HT-29 (cell line): ENCODE results near the gene UMAD1. TPM values are rescaled to one million over a fixed set of nuclear protein-coding genes. Genes with fewer than 3 reads are reported as not detected.

ENCODE experiments used
- DNase-seq: peaks from one replicate; pipeline ENCODE4 v3.0.0-alpha.2; 2015; ENCODE audit warnings: low spot score
- total RNA-seq: library from RNA; depleted of rRNA; stranded (reverse); fragments of >200 nt; shearing (Covaris generic); gene quantifications from 2 replicates; pipeline ENCODE4 v1.2.3, GENCODE V29; 2014

Gene UMAD1
- total RNA-seq, 1 experiment from 2014 or later: 2.0 TPM

- DNase-seq: no peak
Observed at GRCh38 chr7:7720750-7721621, 80.4 kb downstream of the UMAD1 start.

- DNase-seq: peak; percentile 24
Observed at GRCh38 chr7:7731732-7732131, 91.2 kb downstream of the UMAD1 start.

- DNase-seq: peak; percentile 34
Observed at GRCh38 chr7:7732621-7733281, 92.2 kb downstream of the UMAD1 start.

GRCh38 chr7:7736671-7737070 is 96.1 kb downstream of the UMAD1 start:
- DNase-seq: no peak

- DNase-seq: no peak
Observed at GRCh38 chr7:7737674-7738073, 97.1 kb downstream of the UMAD1 start.

GRCh38 chr7:7738177-7738576 is 97.6 kb downstream of the UMAD1 start:
- no peak for DNase-seq

- no peak for DNase-seq
Observed at GRCh38 chr7:7738622-7739021, 98.1 kb downstream of the UMAD1 start.

GRCh38 chr7:7739204-7740036 is 98.9 kb downstream of the UMAD1 start:
- no peak for DNase-seq

- no peak for DNase-seq
Observed at GRCh38 chr7:7740037-7740355, 99.4 kb downstream of the UMAD1 start.

GRCh38 chr7:7742223-7742622 is 101.7 kb downstream of the UMAD1 start:
- no peak for DNase-seq

GRCh38 chr7:7745258-7745657 is 104.7 kb downstream of the UMAD1 start:
- no peak for DNase-seq

- DNase-seq: no peak
Observed at GRCh38 chr7:7745966-7746365, 105.4 kb downstream of the UMAD1 start.

- DNase-seq: no peak
Observed at GRCh38 chr7:7746458-7746857, 105.9 kb downstream of the UMAD1 start.

- DNase-seq: no peak
Observed at GRCh38 chr7:7750571-7751242, 110.2 kb downstream of the UMAD1 start.

GRCh38 chr7:7751243-7752092 is 110.9 kb downstream of the UMAD1 start:
- DNase-seq: no peak

- DNase-seq: no peak
Observed at GRCh38 chr7:7756577-7756976, 116.0 kb downstream of the UMAD1 start.

GRCh38 chr7:7757576-7757975 is 117.0 kb downstream of the UMAD1 start:
- DNase-seq: no peak

- peak; percentile 62 for DNase-seq
Observed at GRCh38 chr7:7761340-7761973, 120.9 kb downstream of the UMAD1 start.

GRCh38 chr7:7761974-7762779 is 121.6 kb downstream of the UMAD1 start:
- no peak for DNase-seq
